ENCODE results near the gene TRIOBP. TPM values are rescaled to one million over a fixed set of nuclear protein-coding genes. Genes with fewer than 3 reads are reported as not detected.

The TRIOBP gene
- total RNA-seq, 2 experiments from 2014 or later, result 45.2 to 45.8 TPM

- CTCF ChIA-PET, result interaction anchor here (1.2 to 15.0 kb wide), 6 partner anchors 8 to 35 kb away, joined by 3 to 241 read pairs (median 5); partner anchors contain the start of gene PDXP
- peaks cover 39% of the 10 kb centered on the region for H3K4me1 Mint-ChIP-seq (ENCODE audit: low read depth)
- peak overlapping the region; percentile 17 for H3K27ac Mint-ChIP-seq
- ATAC-seq (no peak), DNase-seq (peak; percentile 40)
- H3K36me3 Mint-ChIP-seq (ENCODE audit: low read depth), result peaks cover 16% of the 10 kb centered on the region
- H3K27me3 Mint-ChIP-seq (ENCODE audit: low read depth), result no peaks in the 10 kb centered on the region
- POLR2A ChIA-PET, result interaction anchor here (1.1 to 1.9 kb wide), 4 partner anchors 9 to 64 kb away, joined by 3 to 7 read pairs (median 4); partner anchors contain the start of gene PDXP
- peak overlapping the region; percentile 0 for H3K4me3 Mint-ChIP-seq
- H3K9me3 Mint-ChIP-seq (ENCODE audit: insufficient read depth), result no peaks in the 10 kb centered on the region
These were observed 24.5 kb upstream of the TRIOBP start for GRCh38 chr22:37672206-37672919.

- no peaks in the 10 kb centered on the region for H3K27me3 Mint-ChIP-seq (ENCODE audit: low read depth)
- ATAC-seq (no peak), DNase-seq (no peak)
- ChIA-PET CTCF (interaction anchor here (1.3 to 15.0 kb wide), 3 partner anchors 8 to 30 kb away, joined by 3 to 241 read pairs (median 31); partner anchors contain the start of gene PDXP), POLR2A (interaction anchor here (1.6 to 3.5 kb wide), 3 partner anchors 8 to 31 kb away, joined by 3 to 11 read pairs (median 7); no protein-coding TSS in a partner anchor)
- peak overlapping the region; percentile 17 for H3K27ac Mint-ChIP-seq
- H3K4me1 Mint-ChIP-seq (ENCODE audit: low read depth), result peaks cover 43% of the 10 kb centered on the region
- H3K9me3 Mint-ChIP-seq (ENCODE audit: insufficient read depth), result no peaks in the 10 kb centered on the region
- H3K36me3 Mint-ChIP-seq (ENCODE audit: low read depth), result peaks cover 18% of the 10 kb centered on the region
- no peak overlapping the region for H3K4me3 Mint-ChIP-seq
These were observed 23.9 kb upstream of the TRIOBP start for GRCh38 chr22:37672920-37673455.

- POLR2A ChIA-PET, result interaction anchor here (1.0 to 4.5 kb wide), 5 partner anchors 12 to 41 kb away, joined by 3 to 33 read pairs (median 19); partner anchors contain the start of genes NOL12 and PDXP
- peaks cover 22% of the 10 kb centered on the region for H3K36me3 Mint-ChIP-seq (ENCODE audit: low read depth)
- peak overlapping the region; percentile 99 for H3K27ac Mint-ChIP-seq
- CTCF ChIA-PET, result interaction anchor here (1.7 to 15.0 kb wide), 5 partner anchors 14 to 66 kb away, joined by 6 to 241 read pairs (median 26); partner anchors contain the start of genes GGA1 and PDXP
- no peaks in the 10 kb centered on the region for H3K27me3 Mint-ChIP-seq (ENCODE audit: low read depth)
- DNase-seq (no peak), ATAC-seq (no peak)
- no peaks in the 10 kb centered on the region for H3K9me3 Mint-ChIP-seq (ENCODE audit: insufficient read depth)
- peaks cover 47% of the 10 kb centered on the region for H3K4me1 Mint-ChIP-seq (ENCODE audit: low read depth)
- peak overlapping the region; percentile 58 for H3K4me3 Mint-ChIP-seq
These were observed 22.6 kb upstream of the TRIOBP start for GRCh38 chr22:37674248-37674647.

- DNase-seq (peak; percentile 90), ATAC-seq (peak; percentile 69)
- Mint-ChIP-seq H3K9me3 (ENCODE audit: insufficient read depth) (no peaks in the 10 kb centered on the region), H3K4me3 (peak within 1 kb of the TSS; percentile 82), H3K4me1 (ENCODE audit: low read depth) (peaks cover 55% of the 10 kb centered on the region), H3K27ac (peak within 1 kb of the TSS; percentile 99), H3K36me3 (ENCODE audit: low read depth) (peaks cover 27% of the 10 kb centered on the region), H3K27me3 (ENCODE audit: low read depth) (no peaks in the 10 kb centered on the region)
- ChIA-PET POLR2A (interaction anchor here (0.7 to 4.5 kb wide), 9 partner anchors 11 to 278 kb away, joined by 3 to 33 read pairs (median 4); partner anchors contain the start of genes C22orf23, NOL12, PDXP and POLR2F), CTCF (interaction anchor here (0.7 to 15.0 kb wide), 12 partner anchors 8 to 112 kb away, joined by 3 to 241 read pairs (median 8); partner anchors contain the start of genes GGA1, PDXP and TRIOBP)
These were observed 21.6 kb upstream of the TRIOBP start, which contains the start of gene LGALS1 for GRCh38 chr22:37674951-37675929. TSS of gene LGALS1 (plus strand) at chr22:37675636. CDS start at chr22:37675703, 67 bp downstream.

GRCh38 chr22:37675930-37676735 lies 20.7 kb upstream of the TRIOBP start:
- Mint-ChIP-seq H3K36me3 (ENCODE audit: low read depth) (peaks cover 27% of the 10 kb centered on the region), H3K4me3 (peak overlapping the region; percentile 82), H3K27me3 (ENCODE audit: low read depth) (no peaks in the 10 kb centered on the region), H3K27ac (peak overlapping the region; percentile 99), H3K4me1 (ENCODE audit: low read depth) (peaks cover 58% of the 10 kb centered on the region), H3K9me3 (ENCODE audit: insufficient read depth) (no peaks in the 10 kb centered on the region)
- DNase-seq (peak; percentile 51), ATAC-seq (peak; percentile 3)
- ChIA-PET POLR2A (interaction anchor here (0.7 to 4.5 kb wide), 9 partner anchors 10 to 277 kb away, joined by 3 to 33 read pairs (median 11); partner anchors contain the start of genes C22orf23, NOL12, PDXP and POLR2F), CTCF (interaction anchor here (0.8 to 15.0 kb wide), 10 partner anchors 9 to 113 kb away, joined by 3 to 241 read pairs (median 10); partner anchors contain the start of genes GGA1, NOL12, PDXP and TRIOBP)

GRCh38 chr22:37676736-37677492 lies 19.9 kb upstream of the TRIOBP start:
- ChIA-PET CTCF (interaction anchor here (0.6 to 15.0 kb wide), 7 partner anchors 9 to 69 kb away, joined by 3 to 241 read pairs (median 11); partner anchors contain the start of genes GGA1, NOL12, PDXP and TRIOBP), POLR2A (interaction anchor here (0.9 to 4.5 kb wide), 12 partner anchors 10 to 225 kb away, joined by 3 to 33 read pairs (median 8); partner anchors contain the start of genes NOL12 and PDXP)
- Mint-ChIP-seq H3K27me3 (ENCODE audit: low read depth) (no peaks in the 10 kb centered on the region), H3K9me3 (ENCODE audit: insufficient read depth) (no peaks in the 10 kb centered on the region), H3K4me1 (ENCODE audit: low read depth) (peaks cover 63% of the 10 kb centered on the region), H3K4me3 (peak overlapping the region; percentile 82), H3K36me3 (ENCODE audit: low read depth) (peaks cover 27% of the 10 kb centered on the region), H3K27ac (peak overlapping the region; percentile 99)
- DNase-seq, result peak; percentile 95
- ATAC-seq, result peak; percentile 69

GRCh38 chr22:37677493-37677974 lies 19.3 kb upstream of the TRIOBP start:
- CTCF ChIA-PET, result interaction anchor here (1.0 to 15.0 kb wide), 7 partner anchors 17 to 69 kb away, joined by 3 to 241 read pairs (median 11); partner anchors contain the start of genes GGA1, PDXP and TRIOBP
- Mint-ChIP-seq H3K27ac (peak overlapping the region; percentile 99), H3K4me3 (peak overlapping the region; percentile 82), H3K9me3 (ENCODE audit: insufficient read depth) (no peaks in the 10 kb centered on the region), H3K4me1 (ENCODE audit: low read depth) (peaks cover 57% of the 10 kb centered on the region), H3K36me3 (ENCODE audit: low read depth) (peaks cover 25% of the 10 kb centered on the region), H3K27me3 (ENCODE audit: low read depth) (no peaks in the 10 kb centered on the region)
- POLR2A ChIA-PET, result interaction anchor here (0.9 to 4.5 kb wide), 8 partner anchors 9 to 131 kb away, joined by 3 to 33 read pairs (median 8); partner anchors contain the start of genes NOL12 and PDXP
- DNase-seq, result no peak
- peak; percentile 22 for ATAC-seq

GRCh38 chr22:37678372-37678771 lies 18.5 kb upstream of the TRIOBP start:
- no peak for DNase-seq
- ATAC-seq, result no peak
- Mint-ChIP-seq H3K27me3 (ENCODE audit: low read depth) (no peaks in the 10 kb centered on the region), H3K4me1 (ENCODE audit: low read depth) (peaks cover 48% of the 10 kb centered on the region), H3K9me3 (ENCODE audit: insufficient read depth) (no peaks in the 10 kb centered on the region), H3K4me3 (peak overlapping the region; percentile 51), H3K27ac (peak overlapping the region; percentile 99), H3K36me3 (ENCODE audit: low read depth) (peaks cover 25% of the 10 kb centered on the region)
- ChIA-PET CTCF (interaction anchor here (1.0 to 15.0 kb wide), 5 partner anchors 18 to 45 kb away, joined by 3 to 241 read pairs (median 11); partner anchors contain the start of genes PDXP and TRIOBP), POLR2A (interaction anchor here (1.4 to 4.5 kb wide), 2 partner anchors 16 to 20 kb away, joined by 7 to 33 read pairs; partner anchors contain the start of gene PDXP)

GRCh38 chr22:37679670-37680069 lies 17.2 kb upstream of the TRIOBP start:
- POLR2A ChIA-PET, result interaction anchor here (0.6 kb wide), 2 partner anchors 8 to 18 kb away, joined by 4 read pairs; no protein-coding TSS in a partner anchor

More at GRCh38 chr22:37679670-37680069, 17.2 kb upstream of the TRIOBP start:
- DNase-seq, result no peak
- Mint-ChIP-seq H3K4me3 (peak overlapping the region; percentile 40), H3K27ac (peak overlapping the region; percentile 60), H3K36me3 (ENCODE audit: low read depth) (peaks cover 25% of the 10 kb centered on the region), H3K4me1 (ENCODE audit: low read depth) (peaks cover 37% of the 10 kb centered on the region), H3K27me3 (ENCODE audit: low read depth) (no peaks in the 10 kb centered on the region), H3K9me3 (ENCODE audit: insufficient read depth) (no peaks in the 10 kb centered on the region)
- CTCF ChIA-PET, result interaction anchor here (0.7 to 15.0 kb wide), 8 partner anchors 16 to 73 kb away, joined by 3 to 241 read pairs (median 17); partner anchors contain the start of genes GGA1 and PDXP
- ATAC-seq, result no peak

All from activated CD8-positive, alpha-beta T cell treated with anti-CD3 and anti-CD28 coated beads, Interleukin-2, amount 10 ng/mL, durations not matched to agents 7 days and 5 days (primary cell).